GM12891 (cell line): ENCODE data around the gene CMTM3.

ENCODE experiments used
- POLR2A ChIP-seq: IDR thresholded peaks from 2 replicates; pipeline ENCODE4 v1.6.1; 2011; ENCODE audit warnings: low read depth, low read length, control low read depth
- POLR2AphosphoS5 ChIP-seq: IDR thresholded peaks from 2 replicates; pipeline ENCODE4 v1.6.1; 2011; ENCODE audit warnings: low read depth, low read length, control low read depth
- SPI1 ChIP-seq: IDR thresholded peaks from 2 replicates; pipeline ENCODE4 v1.6.1; 2011; ENCODE audit warnings: low read depth, low read length, control low read depth
- TAF1 ChIP-seq: IDR thresholded peaks from 2 replicates; pipeline ENCODE4 v1.6.1; 2011; ENCODE audit warnings: low read depth, low read length, control low read depth

DNA sequence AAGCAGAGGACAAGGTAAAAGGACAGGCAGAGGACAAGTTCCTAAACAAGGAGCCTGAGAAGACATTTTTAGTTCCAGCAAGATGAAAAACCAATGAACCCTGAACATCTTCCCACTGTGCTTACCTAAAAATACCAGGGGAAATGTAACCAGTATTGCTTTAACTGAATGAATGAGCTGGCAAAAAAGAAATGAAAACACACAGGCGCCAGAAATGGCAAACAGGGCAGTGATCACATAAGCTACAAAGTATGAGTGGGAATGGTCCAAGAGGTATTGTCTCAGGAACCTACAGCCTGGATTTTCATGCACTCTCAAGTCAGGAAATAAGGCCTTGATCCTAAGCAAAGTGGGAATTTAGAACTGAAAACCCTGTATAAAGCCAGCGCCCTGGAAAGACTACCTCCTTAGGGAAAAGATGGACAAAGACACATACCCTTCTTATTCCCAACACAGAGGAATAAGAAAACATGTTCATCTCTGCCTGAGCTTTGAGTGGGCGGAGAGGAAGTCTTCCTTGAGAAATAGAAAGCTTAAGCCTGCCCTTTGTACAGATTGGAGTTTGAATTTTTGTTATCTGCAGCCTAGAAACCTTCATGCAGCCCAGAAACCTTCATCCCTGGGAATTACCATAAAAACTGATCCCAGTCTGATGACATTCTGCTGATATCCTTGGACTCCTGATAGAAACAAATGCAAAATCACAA is 23.1 kb upstream of the CMTM3 start:
- no peak for TF ChIP-seq POLR2A
- TF ChIP-seq SPI1, result no peak
- no peak for TF ChIP-seq TAF1
- TF ChIP-seq POLR2AphosphoS5, result no peak
